GM12801 (cell line): Measurements from ENCODE around the gene ATP13A1.

Experiments used
- TF ChIP-seq, protein P1 (sequence below): IDR thresholded peaks from one replicate; pipeline ENCODE4 v1.5.1; 2011; ENCODE audit warnings: control low read depth; ENCODE audit not compliant: insufficient read length; ENCODE audit errors: extremely low read depth

Gene ATP13A1

DNA sequence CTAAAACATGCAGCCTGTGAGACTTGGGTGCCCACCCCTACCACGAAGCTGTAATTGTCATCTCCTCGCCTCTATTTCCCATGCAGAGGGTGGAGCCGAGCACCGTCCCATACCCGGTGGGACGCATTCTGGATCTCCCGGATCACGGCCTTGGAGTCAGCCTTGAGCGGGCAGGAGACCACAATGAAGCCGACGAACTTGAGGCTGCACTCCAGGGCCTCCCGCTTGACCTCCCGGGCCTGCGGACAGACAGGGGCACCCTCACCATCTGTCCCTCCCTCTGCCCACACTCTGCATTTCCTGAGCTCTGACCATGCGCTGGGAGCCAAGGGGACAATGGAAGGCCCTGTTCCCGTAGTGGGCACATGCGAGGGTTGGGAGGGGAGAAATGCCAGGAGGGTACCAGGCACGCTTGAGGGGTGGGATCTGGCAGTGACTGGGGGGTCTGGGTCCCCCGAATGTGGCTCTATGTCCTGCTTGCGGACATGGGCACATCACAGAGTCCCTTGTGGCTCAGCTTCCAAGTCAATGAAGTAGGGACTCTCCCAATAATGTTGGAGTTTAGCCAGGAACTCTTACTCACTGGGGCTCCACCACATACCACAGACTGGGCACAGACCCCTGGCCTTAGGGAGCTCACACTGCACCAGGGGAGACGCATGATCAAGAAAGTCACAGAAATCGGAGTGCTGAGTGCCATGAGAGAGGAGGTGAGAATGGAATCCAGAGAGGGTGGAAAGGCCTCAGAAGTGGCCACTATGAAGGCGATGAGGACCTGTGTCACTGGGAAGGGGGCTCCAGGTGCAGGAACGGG, 10.8 kb downstream of the ATP13A1 start:
- TF ChIP-seq, protein P1, sequence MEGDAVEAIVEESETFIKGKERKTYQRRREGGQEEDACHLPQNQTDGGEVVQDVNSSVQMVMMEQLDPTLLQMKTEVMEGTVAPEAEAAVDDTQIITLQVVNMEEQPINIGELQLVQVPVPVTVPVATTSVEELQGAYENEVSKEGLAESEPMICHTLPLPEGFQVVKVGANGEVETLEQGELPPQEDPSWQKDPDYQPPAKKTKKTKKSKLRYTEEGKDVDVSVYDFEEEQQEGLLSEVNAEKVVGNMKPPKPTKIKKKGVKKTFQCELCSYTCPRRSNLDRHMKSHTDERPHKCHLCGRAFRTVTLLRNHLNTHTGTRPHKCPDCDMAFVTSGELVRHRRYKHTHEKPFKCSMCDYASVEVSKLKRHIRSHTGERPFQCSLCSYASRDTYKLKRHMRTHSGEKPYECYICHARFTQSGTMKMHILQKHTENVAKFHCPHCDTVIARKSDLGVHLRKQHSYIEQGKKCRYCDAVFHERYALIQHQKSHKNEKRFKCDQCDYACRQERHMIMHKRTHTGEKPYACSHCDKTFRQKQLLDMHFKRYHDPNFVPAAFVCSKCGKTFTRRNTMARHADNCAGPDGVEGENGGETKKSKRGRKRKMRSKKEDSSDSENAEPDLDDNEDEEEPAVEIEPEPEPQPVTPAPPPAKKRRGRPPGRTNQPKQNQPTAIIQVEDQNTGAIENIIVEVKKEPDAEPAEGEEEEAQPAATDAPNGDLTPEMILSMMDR = no peak

- TF ChIP-seq, protein P1 = no peak
These were observed 12.4 kb downstream of the ATP13A1 start for GRCh38 chr19:19651076-19651475.

- TF ChIP-seq, protein P1 = no peak
These were observed 13.1 kb downstream of the ATP13A1 start for GRCh38 chr19:19650331-19650730.

- TF ChIP-seq, protein P1 = no peak
These were observed 13.9 kb downstream of the ATP13A1 start for GRCh38 chr19:19649580-19649995.

DNA sequence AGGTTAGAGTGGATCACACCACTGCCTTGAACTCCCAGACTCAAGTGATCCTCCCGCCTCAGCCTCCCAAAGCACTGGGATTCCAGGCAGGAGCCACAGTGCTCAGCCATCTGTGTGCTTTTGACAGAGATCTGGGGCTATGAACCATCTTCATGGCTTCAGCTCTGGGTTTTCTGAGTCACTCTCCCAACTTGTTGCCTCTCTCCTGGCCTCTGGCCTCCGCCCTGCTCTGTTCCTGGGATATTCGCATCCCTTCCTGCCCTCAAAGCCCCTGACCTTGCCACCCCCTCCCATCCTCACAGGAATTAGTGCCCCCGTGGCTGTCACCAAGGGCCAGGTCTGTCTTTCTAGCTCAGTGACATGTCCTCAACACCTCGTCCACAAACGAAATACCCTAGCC, 14.3 kb downstream of the ATP13A1 start:
- TF ChIP-seq, protein P1 = no peak

DNA sequence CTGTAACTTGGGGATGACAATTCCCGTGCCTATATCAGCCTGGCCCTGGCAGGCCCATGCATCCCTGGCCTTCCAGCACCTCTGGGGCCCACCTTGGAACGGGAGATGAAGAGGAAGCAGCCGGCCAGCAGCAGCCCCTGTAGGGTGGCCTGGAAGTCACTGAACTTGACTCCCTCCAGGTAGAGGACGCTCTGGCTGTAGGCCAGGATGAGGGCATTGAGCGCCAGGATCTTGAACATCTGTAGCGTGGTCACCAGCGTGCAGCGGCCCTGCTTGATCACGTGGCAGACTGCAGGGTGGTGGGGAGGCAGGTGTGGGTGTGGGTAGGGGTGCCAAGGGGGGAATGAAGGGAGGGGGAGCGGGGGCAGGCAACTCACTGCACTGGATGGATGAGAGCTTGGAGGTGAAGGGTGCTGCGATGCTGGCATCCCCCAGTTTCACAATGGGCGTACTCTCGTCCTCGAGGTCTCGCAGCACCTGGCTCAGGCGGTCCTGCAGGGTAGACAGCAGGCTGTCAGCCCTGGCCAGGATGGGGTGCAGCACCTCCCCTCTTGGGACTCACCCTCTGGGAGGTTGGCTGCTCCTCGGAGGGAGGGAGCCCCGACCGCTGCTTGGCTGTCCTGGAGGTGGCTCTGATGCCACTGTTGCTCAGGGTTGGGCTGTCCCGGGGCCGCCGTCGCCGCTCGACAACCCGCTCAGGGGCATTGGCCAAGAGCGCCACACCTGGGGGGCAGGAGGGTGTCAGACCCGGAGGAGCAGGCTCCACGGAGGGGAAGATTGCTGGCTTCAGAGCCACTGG, 16.2 kb downstream of the ATP13A1 start:
- TF ChIP-seq, protein P1 = no peak

DNA sequence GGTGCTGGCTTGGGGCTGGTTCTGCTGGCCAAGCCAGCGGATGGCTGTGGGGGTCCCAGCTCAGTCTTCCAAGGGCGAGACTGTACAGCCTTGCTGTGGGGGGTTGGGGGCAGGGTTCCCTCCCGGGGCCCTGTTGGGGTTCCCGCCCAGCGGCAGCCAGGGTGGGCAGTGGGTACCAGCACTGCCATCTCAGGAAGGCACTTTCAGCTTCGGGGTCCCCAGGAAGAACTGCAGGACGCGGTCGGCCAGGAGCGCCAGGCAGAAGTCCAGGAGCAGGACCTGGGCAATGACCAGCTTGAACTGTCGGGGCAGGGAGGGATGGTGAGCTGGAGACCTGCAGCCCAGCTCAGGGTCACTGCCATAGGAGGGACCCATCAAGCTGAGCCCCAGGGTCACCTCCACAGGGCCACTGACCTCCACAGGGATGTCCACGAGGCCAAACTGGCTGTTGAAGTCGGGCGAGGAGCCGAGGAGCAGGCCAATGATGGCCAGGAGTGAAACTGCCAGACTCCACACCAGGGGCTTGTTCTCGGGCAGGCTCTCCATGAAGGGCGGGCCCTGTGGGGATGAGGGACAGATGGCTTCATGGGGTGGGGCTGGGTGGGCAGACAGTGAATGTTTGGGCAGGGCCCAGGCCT, 18.1 kb downstream of the ATP13A1 start:
- TF ChIP-seq, protein P1 = no peak
